Hepatocyte (in vitro differentiated cells): ENCODE data around the gene C2orf78. TPM values are rescaled to one million over a fixed set of nuclear protein-coding genes. Genes with fewer than 3 reads are reported as not detected.

ENCODE experiments used
- DNase-seq: peaks from one replicate; pipeline ENCODE4 v3.0.0-alpha.2; 2016; ENCODE audit warnings: low spot score
- H2AFZ ChIP-seq: fragments of 200-600 bp; sonication (generic); 2 replicates; pipeline ENCODE4 v1.6.0; 2016; ENCODE audit warnings: antibody characterized with exemption, mild to moderate bottlenecking
- H3K27ac ChIP-seq: fragments of 200-600 bp; sonication (generic); 2 replicates; pipeline ENCODE4 v1.5.1; 2016; ENCODE audit warnings: mild to moderate bottlenecking
- H3K27me3 ChIP-seq: fragments of 200-600 bp; sonication (generic); 2 replicates; pipeline ENCODE4 v1.6.1; 2016
- H3K36me3 ChIP-seq: fragments of 200-600 bp; sonication (generic); replicated peaks from 2 replicates; pipeline ENCODE4 v1.5.1; 2016; ENCODE audit warnings: low read depth; ENCODE audit not compliant: insufficient read depth
- H3K4me1 ChIP-seq: fragments of 200-600 bp; sonication (generic); 2 replicates; pipeline ENCODE4 v1.5.1; 2016; ENCODE audit warnings: mild to moderate bottlenecking, moderate library complexity; ENCODE audit not compliant: insufficient read depth
- H3K4me2 ChIP-seq: fragments of 200-600 bp; sonication (generic); 2 replicates; pipeline ENCODE4 v1.6.0; 2016
- H3K4me3 ChIP-seq: fragments of 200-600 bp; sonication (generic); 2 replicates; pipeline ENCODE4 v1.5.1; 2016; ENCODE audit warnings: mild to moderate bottlenecking
- H3K79me2 ChIP-seq: fragments of 200-600 bp; sonication (generic); 2 replicates; pipeline ENCODE4 v1.6.0; 2017; ENCODE audit warnings: mild to moderate bottlenecking
- H3K9me2 ChIP-seq: fragments of 200-600 bp; sonication (generic); replicated peaks from 2 replicates; pipeline ENCODE4 v1.6.0; 2017; ENCODE audit warnings: mild to moderate bottlenecking; ENCODE audit not compliant: insufficient read depth
- H3K9me3 ChIP-seq: fragments of 200-600 bp; sonication (generic); 2 replicates; pipeline ENCODE4 v1.5.1; 2016; ENCODE audit warnings: low read depth, mild to moderate bottlenecking
- H4K20me1 ChIP-seq: fragments of 200-600 bp; sonication (generic); 2 replicates; pipeline ENCODE4 v1.6.0; 2016; ENCODE audit warnings: mild to moderate bottlenecking; ENCODE audit not compliant: insufficient read depth, poor library complexity, severe bottlenecking
- EZH2 ChIP-seq: fragments of 200-600 bp; sonication (generic); IDR thresholded peaks from 2 replicates; pipeline ENCODE4 v1.6.1; 2016; ENCODE audit warnings: antibody characterized with exemption, mild to moderate bottlenecking, borderline replicate concordance
- EZH2phosphoT487 ChIP-seq: fragments of 200-600 bp; sonication (generic); IDR thresholded peaks from one replicate; pipeline ENCODE4 v1.6.1; 2018; ENCODE audit warnings: antibody characterized with exemption, mild to moderate bottlenecking, low read depth, moderate library complexity; ENCODE audit not compliant: unreplicated experiment, severe bottlenecking
- WGBS: methylation state at CpG from one replicate; pipeline ENCODE4 v1.1.6; 2016; ENCODE audit warnings: low lambda C conversion rate; ENCODE audit errors: missing lambda C conversion rate; 5-methylcytosine and 5-hydroxymethylcytosine counted together
- polyA plus RNA-seq: library from polyadenylated mRNA; unstranded; fragments of >200 nt; fragmentation: Nextera tagmentation; extraction: Ambion mirVana; gene quantifications from 2 replicates; pipeline ENCODE4 v1.2.1, GENCODE V29; 2016
- total RNA-seq: library from RNA; depleted of rRNA; stranded (reverse); fragments of >200 nt; gene quantifications from 2 replicates; pipeline ENCODE4 v1.2.3, GENCODE V29; 2014
- TF ChIP-seq, protein P1 (sequence below): fragments of 200-600 bp; sonication (generic); IDR thresholded peaks from 2 replicates; pipeline ENCODE4 v1.5.1; 2016; ENCODE audit warnings: antibody characterized with exemption, mild to moderate bottlenecking; ENCODE audit not compliant: poor library complexity

Gene C2orf78
- total and polyA plus RNA-seq, 2 experiments from 2014 or later: not detected

- Histone ChIP-seq H3K4me3 (no peak overlapping the region), H3K27me3 (no peaks in the 10 kb centered on the region), H3K36me3 (no peaks in the 10 kb centered on the region), H2AFZ (no peak overlapping the region), H3K9me3 (no peaks in the 10 kb centered on the region), H4K20me1 (no peaks in the 10 kb centered on the region), H3K4me1 (no peaks in the 10 kb centered on the region), H3K4me2 (no peak overlapping the region), H3K27ac (no peak overlapping the region), H3K79me2 (no peaks in the 10 kb centered on the region), H3K9me2 (no peaks in the 10 kb centered on the region)
- TF ChIP-seq, protein P1, sequence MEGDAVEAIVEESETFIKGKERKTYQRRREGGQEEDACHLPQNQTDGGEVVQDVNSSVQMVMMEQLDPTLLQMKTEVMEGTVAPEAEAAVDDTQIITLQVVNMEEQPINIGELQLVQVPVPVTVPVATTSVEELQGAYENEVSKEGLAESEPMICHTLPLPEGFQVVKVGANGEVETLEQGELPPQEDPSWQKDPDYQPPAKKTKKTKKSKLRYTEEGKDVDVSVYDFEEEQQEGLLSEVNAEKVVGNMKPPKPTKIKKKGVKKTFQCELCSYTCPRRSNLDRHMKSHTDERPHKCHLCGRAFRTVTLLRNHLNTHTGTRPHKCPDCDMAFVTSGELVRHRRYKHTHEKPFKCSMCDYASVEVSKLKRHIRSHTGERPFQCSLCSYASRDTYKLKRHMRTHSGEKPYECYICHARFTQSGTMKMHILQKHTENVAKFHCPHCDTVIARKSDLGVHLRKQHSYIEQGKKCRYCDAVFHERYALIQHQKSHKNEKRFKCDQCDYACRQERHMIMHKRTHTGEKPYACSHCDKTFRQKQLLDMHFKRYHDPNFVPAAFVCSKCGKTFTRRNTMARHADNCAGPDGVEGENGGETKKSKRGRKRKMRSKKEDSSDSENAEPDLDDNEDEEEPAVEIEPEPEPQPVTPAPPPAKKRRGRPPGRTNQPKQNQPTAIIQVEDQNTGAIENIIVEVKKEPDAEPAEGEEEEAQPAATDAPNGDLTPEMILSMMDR: no peak
- no peak for TF ChIP-seq EZH2phosphoT487
- TF ChIP-seq EZH2: no peak
- DNase-seq: no peak
- 97% methylated on average over 2 of the region's 2 CpGs for WGBS
Measured at GRCh38 chr2:73759904-73760303, 24.1 kb upstream of the C2orf78 start.

- H4K20me1 ChIP-seq: no peaks in the 10 kb centered on the region
- H3K4me2 ChIP-seq: no peak overlapping the region
- no peak for DNase-seq
- H3K79me2 ChIP-seq: peaks cover 2% of the 10 kb centered on the region
- H3K27me3 ChIP-seq: no peaks in the 10 kb centered on the region
- no peaks in the 10 kb centered on the region for H3K36me3 ChIP-seq
- H2AFZ ChIP-seq: no peak overlapping the region
- no peaks in the 10 kb centered on the region for H3K9me3 ChIP-seq
- no peaks in the 10 kb centered on the region for H3K9me2 ChIP-seq
- H3K27ac ChIP-seq: no peak overlapping the region
- 84% methylated on average over 1 of the region's 1 CpG for WGBS
- TF ChIP-seq, protein P1: no peak
- TF ChIP-seq EZH2phosphoT487 (no peak), EZH2 (no peak)
- no peaks in the 10 kb centered on the region for H3K4me1 ChIP-seq
- H3K4me3 ChIP-seq: no peak overlapping the region
Measured at GRCh38 chr2:73762571-73762970, 21.4 kb upstream of the C2orf78 start.

- DNase-seq: no peak
- Histone ChIP-seq H3K9me2 (no peaks in the 10 kb centered on the region), H3K4me2 (no peak overlapping the region), H3K4me3 (no peak overlapping the region), H3K79me2 (peaks cover 2% of the 10 kb centered on the region), H3K27ac (no peak overlapping the region), H3K27me3 (no peaks in the 10 kb centered on the region), H3K9me3 (no peaks in the 10 kb centered on the region), H4K20me1 (no peaks in the 10 kb centered on the region), H3K36me3 (peaks cover 4% of the 10 kb centered on the region), H3K4me1 (no peaks in the 10 kb centered on the region), H2AFZ (no peak overlapping the region)
- 100% methylated on average over 1 of the region's 1 CpG for WGBS
- TF ChIP-seq, protein P1: no peak
- TF ChIP-seq EZH2: no peak
- no peak for TF ChIP-seq EZH2phosphoT487
Measured at GRCh38 chr2:73764945-73765344, 19.0 kb upstream of the C2orf78 start.

DNA sequence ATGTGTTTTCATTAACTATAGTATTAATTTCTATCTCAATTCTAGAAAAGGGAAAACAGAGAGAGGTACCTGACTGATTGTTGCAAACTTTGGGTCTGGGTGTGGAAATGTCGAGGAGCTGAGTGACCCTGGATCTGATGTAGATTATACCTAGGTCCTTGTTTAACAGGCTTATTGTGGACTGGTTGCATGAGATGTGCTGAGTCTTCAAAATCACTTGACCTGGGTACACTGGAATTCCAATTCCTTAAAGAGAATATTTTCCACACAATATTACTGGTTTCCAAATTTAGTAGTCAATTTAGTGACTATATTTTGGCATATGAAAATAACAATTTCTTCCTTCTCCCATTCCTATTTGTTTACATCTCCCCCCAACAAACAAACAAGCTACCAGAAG is 17.6 kb upstream of the C2orf78 start:
- Histone ChIP-seq H3K79me2 (peaks cover 2% of the 10 kb centered on the region), H3K4me2 (no peak overlapping the region), H3K9me3 (no peaks in the 10 kb centered on the region), H3K4me3 (no peak overlapping the region), H3K27me3 (no peaks in the 10 kb centered on the region), H3K4me1 (no peaks in the 10 kb centered on the region), H3K9me2 (no peaks in the 10 kb centered on the region), H3K36me3 (peaks cover 4% of the 10 kb centered on the region), H2AFZ (no peak overlapping the region), H4K20me1 (no peaks in the 10 kb centered on the region), H3K27ac (no peak overlapping the region)
- WGBS: 91% methylated on average over 1 of the region's 1 CpG
- DNase-seq: no peak
- TF ChIP-seq EZH2phosphoT487 (no peak), EZH2 (no peak)
- TF ChIP-seq, protein P1: no peak
